K562 (cell line): Measurements from ENCODE around the gene HOXD12. TPM values are rescaled to one million over a fixed set of nuclear protein-coding genes. Genes with fewer than 3 reads are reported as not detected.
A peak's percentile ranks its signal among the peaks of the same experiment; 100 is the strongest.

Experiments used
- ATAC-seq: fragments of 200-7000 bp; cut with Tn5 transposase; 3 replicates; pipeline ENCODE4 v1.9.1; 2020; ENCODE audit warnings: moderate library complexity
- BruUV-seq: library from RNA; stranded (reverse); fragments of 400-500 nt; replicated peaks from 2 replicates; lab custom pipeline; 2021; lab: Mats Ljungman, UMichigan
- CTCF ChIA-PET: fragments of 300-600 bp; formaldehyde crosslinking; extraction: SDS; loops from one replicate; lab custom pipeline; 2021; ENCODE audit warnings: low intra/inter-chr PET ratio; lab: Yijun Ruan, JAX
- POLR2A ChIA-PET: fragments of 300-600, 350-650 bp; sonication (Branson Sonifier 250); formaldehyde crosslinking; extraction: SDS; loops from one replicate; lab custom pipeline; 2021; ENCODE audit warnings: antibody characterized with exemption, inconsistent platforms; lab: Yijun Ruan, JAX
- DNase-seq, 4 experiments: peaks; one replicate each; pipeline versions ENCODE4 v3.0.0 to v3.0.0-alpha.2; 2011 to 2018; ENCODE audit warnings: low spot score in 3 of 4, mixed read lengths in 3 of 4; ENCODE audit errors: extremely low read depth in 1 of 4
- FAIRE-seq: peaks from 2 replicates; lab custom pipeline; 2011; peaks lifted over from hg19 to GRCh38; lab: Jason Lieb, UNC
- H2AFZ ChIP-seq: 2 replicates; pipeline ENCODE4 v1.6.0; 2011; ENCODE audit warnings: low read depth, low read length, control low read depth, inconsistent platforms
- H3K27ac ChIP-seq: fragments of 200-600 bp; 3 replicates; pipeline ENCODE4 v1.8.0; 2011; ENCODE audit warnings: low read depth, mild to moderate bottlenecking, control low read depth, inconsistent platforms, low read length, moderate library complexity, mixed read lengths; ENCODE audit errors: extremely low read depth
- H3K27me3 ChIP-seq, 2 experiments: fragments of 300-600 bp in 1 of 2; 2 replicates in 1 of 2; 3 replicates in 1 of 2; pipeline versions ENCODE4 v1.6.0 to v1.8.0; 2011; ENCODE audit warnings: inconsistent platforms in 2 of 2, low read length in 2 of 2, mild to moderate bottlenecking in 1 of 2, mixed read lengths in 1 of 2, moderate library complexity in 1 of 2; ENCODE audit not compliant: control insufficient read depth in 2 of 2, insufficient read depth in 2 of 2
- H3K36me3 ChIP-seq: fragments of 300-600 bp; 3 replicates; pipeline ENCODE4 v1.8.0; 2011; ENCODE audit warnings: mild to moderate bottlenecking, low read length, inconsistent platforms; ENCODE audit not compliant: control insufficient read depth, insufficient read depth
- H3K4me1 ChIP-seq, 2 experiments: fragments of 200-600 bp in 1 of 2; replicated peaks in 1 of 2; 2 replicates in 1 of 2; 3 replicates in 1 of 2; pipeline versions ENCODE4 v1.5.1 to v1.8.0; 2011; ENCODE audit warnings: inconsistent platforms in 2 of 2, low read length in 2 of 2, mild to moderate bottlenecking in 1 of 2, mixed read lengths in 1 of 2, moderate library complexity in 1 of 2; ENCODE audit not compliant: control insufficient read depth in 2 of 2, insufficient read depth in 2 of 2
- H3K4me2 ChIP-seq: 2 replicates; pipeline ENCODE4 v1.6.1; 2011; ENCODE audit warnings: low read length, control low read depth, inconsistent platforms, mixed read lengths; ENCODE audit not compliant: insufficient read depth
- H3K4me3 ChIP-seq: fragments of 200-600 bp; sonication (generic), shearing (Covaris generic); 2 replicates; pipeline ENCODE4 v1.5.1; 2016; ENCODE audit warnings: control low read depth, inconsistent platforms
- H3K79me2 ChIP-seq: fragments of 200-600 bp; 3 replicates; pipeline ENCODE4 v1.8.0; 2011; ENCODE audit warnings: low read length, inconsistent platforms; ENCODE audit not compliant: control insufficient read depth, insufficient read depth
- H3K9ac ChIP-seq, 2 experiments: 2 replicates each; pipeline versions ENCODE4 v1.6.0 to v1.6.1; 2011; ENCODE audit warnings: low read depth in 2 of 2, low read length in 2 of 2, control low read depth in 1 of 2, inconsistent platforms in 1 of 2, mild to moderate bottlenecking in 1 of 2, mixed read lengths in 1 of 2; ENCODE audit not compliant: insufficient read depth in 1 of 2
- H3K9me1 ChIP-seq: one replicate; pipeline ENCODE4 v1.6.0; 2011; ENCODE audit warnings: inconsistent platforms, mild to moderate bottlenecking, low read length, moderate library complexity; ENCODE audit not compliant: control insufficient read depth, insufficient read depth
- H3K9me3 ChIP-seq: replicated peaks from 2 replicates; pipeline ENCODE4 v1.5.1; 2011; ENCODE audit warnings: low read depth, low read length, inconsistent platforms; ENCODE audit not compliant: control insufficient read depth, insufficient read depth
- H4K20me1 ChIP-seq: replicated peaks from 2 replicates; pipeline ENCODE4 v1.6.1; 2011; ENCODE audit warnings: low read length, inconsistent platforms, mixed read lengths; ENCODE audit not compliant: control insufficient read depth, insufficient read depth
- ARID3B ChIP-seq: fragments of 250-450 bp; sonication (Bioruptor Pico); IDR thresholded peaks from 2 replicates; pipeline ENCODE4 v1.4.0; 2020; ENCODE audit warnings: borderline replicate concordance
- BDP1 ChIP-seq: IDR thresholded peaks from 3 replicates; pipeline ENCODE4 v1.6.1; 2011; ENCODE audit not compliant: insufficient read length, insufficient read depth
- CEBPG ChIP-seq, 3 experiments: fragments of 200-800 bp in 1 of 3; sonication (Bioruptor generic) in 1 of 3; sonication (generic) in 1 of 3; formaldehyde crosslinking in 1 of 3; IDR thresholded peaks in 2 of 3; conservative IDR thresholded peaks in 1 of 3; 2 replicates each; pipeline versions ENCODE4 v1.6.1 to v1.8.0; 2016 to 2022; ENCODE audit warnings: missing compliant biosample characterization in 2 of 3, missing genetic modification characterization in 2 of 3, mild to moderate bottlenecking in 1 of 3, missing genetic modification reagents in 1 of 3
- CHCHD3 ChIP-seq: fragments of 250-450 bp; sonication (Bioruptor Pico); IDR thresholded peaks from 2 replicates; pipeline ENCODE4 v2.1.2; 2022; ENCODE audit warnings: mild to moderate bottlenecking
- EZH2 ChIP-seq: IDR thresholded peaks from 2 replicates; pipeline ENCODE4 v1.6.1; 2012; ENCODE audit warnings: low read depth, mild to moderate bottlenecking, inconsistent platforms, low read length, borderline replicate concordance
- MXI1 ChIP-seq: IDR thresholded peaks from 2 replicates; pipeline ENCODE4 v1.6.1; 2011; ENCODE audit warnings: low read depth, mild to moderate bottlenecking, improper control_type of control experiment, low read length
- NBN ChIP-seq: fragments of 450-650 bp; IDR thresholded peaks from 2 replicates; pipeline ENCODE4 v1.6.1; 2016; ENCODE audit warnings: low read depth, mild to moderate bottlenecking
- NEUROD1 ChIP-seq: fragments of 150-350 bp; IDR thresholded peaks from 2 replicates; pipeline ENCODE4 v1.6.1; 2014; ENCODE audit warnings: borderline replicate concordance, low read length, low read depth; ENCODE audit not compliant: partially characterized antibody
- NR2F6 ChIP-seq: fragments of 450-650 bp; formaldehyde crosslinking; IDR thresholded peaks from 2 replicates; pipeline ENCODE4 v1.4.0; 2020; ENCODE audit warnings: mild to moderate bottlenecking
- SAP30 ChIP-seq: fragments of 200-600 bp; sonication (generic); IDR thresholded peaks from 2 replicates; pipeline ENCODE4 v1.6.1; 2012; ENCODE audit warnings: borderline replicate concordance, low read depth, mild to moderate bottlenecking, moderate library complexity, low read length, control low read depth, inconsistent platforms; ENCODE audit not compliant: insufficient read depth, poor library complexity, severe bottlenecking
- SMARCE1 ChIP-seq: fragments of 450-650 bp; IDR thresholded peaks from 2 replicates; pipeline ENCODE4 v1.7.1; 2016; ENCODE audit warnings: mild to moderate bottlenecking
- TCF7L2 ChIP-seq: fragments of 150-350 bp; IDR thresholded peaks from 2 replicates; pipeline ENCODE4 v1.6.1; 2016; ENCODE audit warnings: low read depth, mild to moderate bottlenecking, low read length, moderate library complexity
- TRIM28 ChIP-seq: fragments of 450-650 bp; IDR thresholded peaks from 2 replicates; pipeline ENCODE4 v1.6.1; 2017
- TSC22D4 ChIP-seq: fragments of 450-650 bp; IDR thresholded peaks from 2 replicates; pipeline ENCODE4 v1.6.1; 2016; ENCODE audit warnings: missing genetic modification characterization, missing biosample characterization, control low read depth
- ZNF764 ChIP-seq: fragments of 250-450 bp; sonication (Bioruptor Pico); IDR thresholded peaks from 2 replicates; pipeline ENCODE4 v1.4.0; 2020; ENCODE audit warnings: low read depth, mild to moderate bottlenecking, moderate library complexity
- WGBS: fragments of 100-300 bp; shearing (Covaris generic); methylation state at CpG from one replicate; pipeline ENCODE4 v1.1.6; 2016; ENCODE audit warnings: low coverage, mixed read lengths; ENCODE audit not compliant: insufficient coverage; ENCODE audit errors: missing lambda C conversion rate; 5-methylcytosine and 5-hydroxymethylcytosine counted together
- in situ Hi-C: fragments of 300-500 bp; cut with MboI; formaldehyde crosslinking; loops from 4 replicates; pipeline ENCODE4 v1.15.0; 2018; ENCODE audit warnings: inconsistent platforms, mixed read lengths
- intact Hi-C: fragments of 100-400 bp; cut with micrococcal nuclease; formaldehyde crosslinking; loops from 2 replicates; pipeline ENCODE4 v1.14.2; 2022
- polyA plus RNA-seq, 8 experiments: library from polyadenylated mRNA; depleted of rRNA in 4 of 8; stranded (reverse) in 5 of 8; unstranded in 3 of 8; fragments of >200 nt; fragmentation: Nextera tagmentation in 2 of 8; fragmentation: Illumina TruSeq in 1 of 8; extraction: Ambion mirVana in 2 of 8; extraction: Trizol in 1 of 8; gene quantifications; 2 replicates each; pipeline versions ENCODE4 v1.2.1 to v1.2.3, GENCODE V29; 2011 to 2014; ENCODE audit warnings: inconsistent platforms in 1 of 8, missing spikeins in 1 of 8
- total RNA-seq, 7 experiments: library from RNA; depleted of rRNA in 6 of 7; stranded (reverse); fragments of >200 nt in 6 of 7; fragmentation: Illumina TruSeq in 2 of 7; extraction: Trizol in 2 of 7; gene quantifications; 2 replicates each; pipeline versions ENCODE4 v1.2.1 to v1.2.3, GENCODE V29; 2011 to 2021; ENCODE audit warnings: low replicate concordance in 1 of 7

The HOXD12 gene
- total and polyA plus RNA-seq, 9 of the 15 experiments (the other 6 are each of a cell fraction or from before 2014, with no cell fraction given): not detected

GRCh38 chr2:176094349-176094748 is 5.2 kb upstream of the HOXD12 start:
- POLR2A ChIA-PET: no interaction called here
- FAIRE-seq (peak; percentile 40), DNase-seq (no peak), ATAC-seq (no peak)
- Histone ChIP-seq H3K79me2 (no peaks in the 10 kb centered on the region), H2AFZ (no peak overlapping the region), H3K27me3 (peaks cover 69 to 75% of the 10 kb centered on the region in 2 experiments), H3K9me3 (no peaks in the 10 kb centered on the region), H3K4me2 (no peak overlapping the region), H3K36me3 (no peaks in the 10 kb centered on the region), H3K27ac (no peak overlapping the region), H3K4me1 (peaks cover 8 to 24% of the 10 kb centered on the region in 2 experiments), H3K9ac (no peak overlapping the region), H4K20me1 (peaks cover 16% of the 10 kb centered on the region; the same call in 1 of the 2 replicates), H3K9me1 (no peaks in the 10 kb centered on the region), H3K4me3 (no peak overlapping the region)
- intact Hi-C loops: no loop called here
- BruUV-seq: no TSS peak
- in situ Hi-C loops: loop anchor here (25.0 kb wide), 1 partner anchor 1057 kb away; no protein-coding TSS in a partner anchor
- WGBS: 4% methylated on average over 12 of the region's 12 CpGs
- TF ChIP-seq NR2F6: no peak
- TF ChIP-seq TCF7L2: no peak
- no peak for TF ChIP-seq ARID3B (CRISPR knock-in tag)
- TF ChIP-seq MXI1: no peak
- TF ChIP-seq TRIM28: no peak
- TF ChIP-seq CEBPG (CRISPR knock-in tag; IDR thresholded peaks at IDR 0.05): no peak
- TF ChIP-seq CEBPG (tag; conservative IDR thresholded peaks at IDR 0.05 in 1 of 2, IDR thresholded peaks at IDR 0.05 in 1 of 2): no peak
- TF ChIP-seq SAP30: no peak
- TF ChIP-seq NEUROD1: no peak
- TF ChIP-seq EZH2: no peak
- TF ChIP-seq ZNF764 (CRISPR knock-in tag): no peak
- TF ChIP-seq SMARCE1: no peak
- no peak for TF ChIP-seq NBN
- no peak for TF ChIP-seq BDP1
- TF ChIP-seq TSC22D4: no peak
- no peak for TF ChIP-seq CHCHD3 (CRISPR knock-in tag)
- CTCF ChIA-PET: no interaction called here
